Ishikawa (cell line): ENCODE results near the gene PLEKHH2.

Experiments
- CEBPB ChIP-seq: IDR thresholded peaks from 2 replicates; pipeline ENCODE4 v1.6.1; 2012
- EGR1 ChIP-seq: IDR thresholded peaks from 2 replicates; pipeline ENCODE4 v1.6.1; 2012
- EP300 ChIP-seq: IDR thresholded peaks from 2 replicates; pipeline ENCODE4 v1.6.1; 2012; ENCODE audit warnings: borderline replicate concordance
- FOXM1 ChIP-seq: IDR thresholded peaks from 2 replicates; pipeline ENCODE4 v1.6.1; 2012; ENCODE audit warnings: low read depth, borderline replicate concordance
- TAF1 ChIP-seq: IDR thresholded peaks from 2 replicates; pipeline ENCODE4 v1.6.1; 2012; ENCODE audit warnings: low read depth, mild to moderate bottlenecking
- TEAD4 ChIP-seq: IDR thresholded peaks from 2 replicates; pipeline ENCODE4 v1.6.1; 2012
- YY1 ChIP-seq: IDR thresholded peaks from 2 replicates; pipeline ENCODE4 v1.6.1; 2012; ENCODE audit warnings: low read depth
- ZBTB7A ChIP-seq: IDR thresholded peaks from 2 replicates; pipeline ENCODE4 v1.6.1; 2012; ENCODE audit warnings: low read depth
- TF ChIP-seq, protein P1 (sequence below): IDR thresholded peaks from 2 replicates; pipeline ENCODE4 v1.6.1; 2012

Gene PLEKHH2

DNA sequence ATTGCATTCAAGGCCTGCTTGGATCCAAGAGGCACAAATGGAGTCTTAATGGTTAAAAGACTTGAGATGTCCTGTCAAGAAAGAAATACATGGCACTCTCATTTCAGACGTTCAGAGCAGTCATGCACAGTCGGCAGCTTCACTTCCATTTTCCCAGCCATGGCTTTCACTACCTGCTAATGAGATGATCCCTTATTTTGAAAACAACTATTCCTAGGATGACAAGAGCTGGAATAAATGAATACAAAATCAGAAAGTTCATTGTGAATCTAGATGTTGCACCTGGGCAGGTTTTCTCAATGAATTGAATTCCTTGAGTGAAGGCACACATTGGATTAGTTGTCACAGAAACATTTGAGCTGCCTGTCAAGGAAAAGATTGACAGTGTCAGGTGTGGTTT is 175.9 kb downstream of the PLEKHH2 start:
- TF ChIP-seq EP300 (no peak), YY1 (no peak), CEBPB (no peak)
- TF ChIP-seq, protein P1, sequence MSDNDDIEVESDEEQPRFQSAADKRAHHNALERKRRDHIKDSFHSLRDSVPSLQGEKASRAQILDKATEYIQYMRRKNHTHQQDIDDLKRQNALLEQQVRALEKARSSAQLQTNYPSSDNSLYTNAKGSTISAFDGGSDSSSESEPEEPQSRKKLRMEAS = no peak

DNA sequence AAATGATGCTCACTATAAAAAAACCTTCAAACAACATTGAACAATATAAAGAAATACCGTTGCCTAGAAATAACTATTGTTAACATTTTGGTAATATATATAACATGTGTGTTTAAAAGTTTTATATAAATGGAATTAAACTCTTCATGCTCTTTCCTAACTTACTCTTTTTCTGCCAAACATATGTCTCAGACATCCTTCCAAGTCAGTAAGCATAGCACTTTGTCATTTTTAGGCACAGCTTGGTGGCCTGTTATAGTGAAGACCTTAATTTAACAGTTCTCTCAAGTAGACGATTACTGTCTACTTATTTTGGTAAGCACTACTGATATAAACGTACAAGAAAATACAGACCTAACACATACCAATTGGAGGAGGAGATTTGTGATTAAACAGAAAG is 177.7 kb downstream of the PLEKHH2 start:
- TF ChIP-seq TEAD4 (no peak), ZBTB7A (no peak), FOXM1 (no peak), CEBPB (no peak), EP300 (no peak), EGR1 (no peak), TAF1 (no peak)
- TF ChIP-seq, protein P1 = no peak
